Activated CD4-positive, alpha-beta memory T cell treated with anti-CD3 and anti-CD28 coated beads, Interleukin-2, amount 10 ng/mL, durations not matched to agents 7 days and 5 days (primary cell): ENCODE results near the gene ETS1. TPM values are rescaled to one million over a fixed set of nuclear protein-coding genes. Genes with fewer than 3 reads are reported as not detected.
A peak's percentile ranks its signal among the peaks of the same experiment; 100 is the strongest.

Experiments used
- CTCF ChIA-PET: fragments of 350-600 bp; sonication (Branson Sonifier 250); formaldehyde crosslinking; loops from one replicate; lab custom pipeline; 2021; ENCODE audit warnings: antibody characterized with exemption, inconsistent platforms; lab: Charles Lee
- POLR2A ChIA-PET: fragments of 350-600 bp; sonication (Branson Sonifier 250); formaldehyde crosslinking; loops from one replicate; lab custom pipeline; 2021; ENCODE audit warnings: antibody characterized with exemption; lab: Charles Lee
- DNase-seq: peaks from one replicate; pipeline ENCODE4 v3.0.0-alpha.2; 2020
- H3K27ac Mint-ChIP-seq: one replicate; pipeline ENCODE4 v1.8.0; 2021; ENCODE audit warnings: mild to moderate bottlenecking, mixed read lengths
- H3K27me3 Mint-ChIP-seq: one replicate; pipeline ENCODE4 v1.8.0; 2021; ENCODE audit warnings: mixed read lengths
- H3K36me3 Mint-ChIP-seq: one replicate; pipeline ENCODE4 v1.8.0; 2021; ENCODE audit warnings: low read depth, mixed read lengths
- H3K4me1 Mint-ChIP-seq: one replicate; pipeline ENCODE4 v1.8.0; 2021; ENCODE audit warnings: mixed read lengths
- H3K4me3 Mint-ChIP-seq: one replicate; pipeline ENCODE4 v1.8.0; 2021; ENCODE audit warnings: mild to moderate bottlenecking, mixed read lengths
- H3K9me3 Mint-ChIP-seq: one replicate; pipeline ENCODE4 v1.8.0; 2021; ENCODE audit warnings: mixed read lengths
- total RNA-seq, 2 experiments: library from RNA; stranded (reverse); gene quantifications; one replicate each; pipeline ENCODE4 v1.2.3, GENCODE V29; 2021

ETS1 gene
- total RNA-seq, 2 experiments from 2014 or later, result 572 to 584 TPM

DNA sequence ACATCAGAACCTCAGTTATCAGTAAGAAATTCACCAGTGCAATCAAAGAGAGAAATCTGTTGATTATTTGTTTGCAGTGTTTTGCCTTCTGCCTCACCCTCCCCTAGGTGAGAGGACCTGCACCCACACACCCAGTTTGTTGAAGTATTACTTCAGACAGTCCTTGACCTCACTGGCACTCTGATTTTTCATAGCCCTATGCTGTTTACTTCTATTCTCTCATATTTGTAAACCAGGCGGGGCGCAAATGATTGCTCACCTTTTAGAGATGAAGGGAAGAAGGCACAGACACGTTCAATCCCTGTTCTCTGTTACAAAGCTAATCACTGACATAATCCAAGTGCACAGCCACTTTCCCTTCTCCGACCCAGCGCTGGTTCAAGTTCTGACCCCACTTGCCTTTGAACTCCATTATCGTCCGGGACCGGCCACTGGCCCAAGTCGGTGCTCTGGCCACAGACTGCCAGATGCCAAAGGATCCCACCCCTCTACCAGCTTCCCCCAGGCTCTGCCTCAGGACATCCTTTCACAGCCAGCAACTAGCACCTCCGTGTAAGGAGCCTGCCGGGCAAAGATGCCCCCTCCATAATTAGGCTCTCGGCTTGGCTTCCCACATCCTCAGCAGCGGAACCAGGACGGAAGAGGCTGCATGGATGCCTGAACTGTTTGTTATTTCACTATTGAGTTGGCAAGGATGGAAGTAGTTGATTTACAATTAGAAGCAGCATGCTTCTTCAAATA lies 1.7 kb downstream of the ETS1 start:
- Mint-ChIP-seq H3K27me3 (peaks cover 8% of the 10 kb centered on the region), H3K27ac (no peak overlapping the region), H3K4me3 (no peak overlapping the region), H3K4me1 (peaks cover 13% of the 10 kb centered on the region), H3K9me3 (no peaks in the 10 kb centered on the region), H3K36me3 (no peaks in the 10 kb centered on the region)
- ChIA-PET POLR2A (no interaction called here), CTCF (no interaction called here)
- no peak for DNase-seq

DNA sequence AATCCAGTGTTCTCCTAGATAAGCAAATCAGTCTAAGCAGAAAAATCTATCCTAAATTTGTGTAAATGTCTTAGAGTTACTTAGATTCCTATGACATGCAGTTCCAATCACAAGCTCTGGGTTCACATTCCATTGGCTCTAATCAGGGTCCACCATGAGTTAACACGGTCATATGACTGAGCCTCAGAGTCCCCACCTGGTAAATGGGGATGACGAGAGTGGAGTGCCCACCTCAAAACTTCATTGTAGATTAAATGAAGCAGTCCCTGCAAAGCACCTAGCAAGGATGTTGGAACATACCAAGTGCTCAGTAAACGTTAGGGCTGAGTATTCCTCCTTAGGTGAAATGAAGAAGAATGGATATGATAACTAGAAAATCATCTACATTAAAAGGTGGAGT lies 3.1 kb downstream of the ETS1 start:
- DNase-seq, result no peak
- no peak overlapping the region for H3K4me3 Mint-ChIP-seq
- no peak overlapping the region for H3K27ac Mint-ChIP-seq
- H3K9me3 Mint-ChIP-seq, result no peaks in the 10 kb centered on the region
- ChIA-PET CTCF (no interaction called here), POLR2A (no interaction called here)
- H3K27me3 Mint-ChIP-seq, result peaks cover 5% of the 10 kb centered on the region
- peaks cover 25% of the 10 kb centered on the region for H3K4me1 Mint-ChIP-seq
- H3K36me3 Mint-ChIP-seq, result no peaks in the 10 kb centered on the region

DNA sequence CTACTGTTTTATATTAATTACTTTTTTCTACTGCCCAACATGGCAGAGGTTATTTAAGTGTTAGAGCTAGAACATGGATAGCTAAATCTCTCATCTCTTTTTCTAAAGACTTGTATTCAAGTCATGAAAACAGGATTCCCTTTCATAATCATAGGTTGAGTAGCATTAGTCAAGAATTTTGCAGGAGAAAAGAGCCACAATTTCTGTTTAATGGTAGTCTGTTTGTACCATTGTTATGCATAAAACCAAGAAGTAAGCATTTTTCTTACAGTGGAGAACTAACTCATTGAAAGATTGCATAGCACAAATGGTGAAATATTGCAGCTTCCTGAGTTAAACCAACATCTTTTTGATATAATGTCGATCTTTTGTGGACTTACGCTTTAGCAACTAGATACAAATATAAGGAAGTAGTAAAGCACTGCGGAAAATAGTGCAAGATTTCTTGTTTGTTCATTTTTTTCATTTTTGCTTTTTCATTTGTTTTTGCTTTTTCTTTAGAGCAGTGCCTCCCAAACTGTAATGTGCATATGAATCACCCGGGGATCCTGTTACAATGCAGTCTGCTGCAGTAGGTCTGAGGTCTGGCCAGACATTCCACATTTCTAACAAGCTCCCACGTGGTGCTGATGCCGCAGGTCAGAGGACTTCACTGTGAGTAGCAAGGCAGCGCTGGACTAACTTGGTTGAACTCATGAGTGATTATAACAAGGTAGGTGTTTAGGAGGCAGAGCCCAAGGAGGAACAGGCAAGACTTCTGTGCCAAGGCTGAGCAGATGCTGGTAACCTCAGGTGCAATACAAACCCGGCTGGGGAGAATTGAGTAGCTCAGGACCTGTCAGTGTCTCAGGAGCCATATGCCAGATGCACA lies 4.6 kb downstream of the ETS1 start:
- Mint-ChIP-seq H3K36me3 (no peaks in the 10 kb centered on the region), H3K9me3 (no peaks in the 10 kb centered on the region), H3K27ac (no peak overlapping the region), H3K4me1 (peaks cover 26% of the 10 kb centered on the region), H3K4me3 (no peak overlapping the region), H3K27me3 (peaks cover 5% of the 10 kb centered on the region)
- POLR2A ChIA-PET, result interaction anchor here (1.0 kb wide), 1 partner anchor 59 kb away, joined by 3 read pairs; no protein-coding TSS in a partner anchor
- CTCF ChIA-PET, result no interaction called here
- no peak for DNase-seq

DNA sequence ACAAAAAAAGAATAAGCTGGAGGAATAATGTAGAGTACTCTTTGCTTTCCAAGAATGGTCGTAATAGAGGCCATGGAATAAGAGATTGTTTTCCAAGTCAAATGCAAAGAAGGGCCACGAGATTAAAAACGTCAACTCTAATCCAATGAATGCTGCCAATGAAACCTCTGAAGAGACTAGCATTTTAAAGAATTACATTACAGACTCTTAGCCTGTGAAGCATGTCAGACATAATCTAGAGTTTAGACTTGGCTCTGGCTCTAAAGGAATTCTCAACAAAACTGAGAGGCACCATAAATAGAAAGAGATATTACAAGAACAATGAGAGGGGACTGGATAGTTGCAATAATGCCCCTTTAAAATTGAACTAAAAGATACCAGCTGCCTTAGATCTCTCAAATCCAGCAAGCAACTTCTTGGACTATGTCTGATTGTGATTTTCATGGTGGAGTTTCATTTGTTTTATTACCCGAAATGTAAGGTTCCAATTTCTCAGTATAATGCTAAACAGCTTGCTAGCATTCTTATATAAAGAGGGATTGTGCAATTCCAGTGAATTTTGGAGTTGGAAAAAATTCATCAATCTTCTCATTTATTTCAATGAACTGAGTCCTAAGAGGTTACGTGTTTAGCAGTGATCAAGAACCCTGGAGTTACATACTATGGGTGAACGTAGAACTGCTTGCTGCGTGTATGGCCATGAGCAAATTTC lies 5.6 kb downstream of the ETS1 start:
- Mint-ChIP-seq H3K4me1 (peaks cover 28% of the 10 kb centered on the region), H3K9me3 (no peaks in the 10 kb centered on the region), H3K4me3 (no peak overlapping the region), H3K27ac (no peak overlapping the region), H3K36me3 (no peaks in the 10 kb centered on the region), H3K27me3 (peaks cover 3% of the 10 kb centered on the region)
- ChIA-PET CTCF (no interaction called here), POLR2A (interaction anchor here (1.0 kb wide), 1 partner anchor 58 kb away, joined by 3 read pairs; no protein-coding TSS in a partner anchor)
- DNase-seq, result no peak

DNA sequence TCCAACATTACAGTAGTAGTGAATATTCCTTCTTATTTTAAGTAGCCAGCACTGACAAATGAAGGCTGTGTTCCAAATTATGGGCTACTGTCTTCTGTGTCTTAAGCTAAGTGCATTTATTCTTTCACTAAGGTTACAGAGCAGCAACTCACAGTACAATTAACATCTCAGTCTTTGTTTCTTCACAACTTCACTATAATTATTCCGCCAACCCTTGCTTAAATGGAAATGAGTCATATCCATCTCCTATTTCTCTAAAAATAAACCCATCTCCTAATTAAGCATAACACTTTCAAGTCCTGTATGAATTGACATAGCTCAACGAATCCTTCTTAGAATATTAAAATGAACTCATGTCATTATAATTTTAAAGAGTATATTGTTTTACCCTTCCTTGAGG lies 6.7 kb downstream of the ETS1 start:
- DNase-seq, result no peak
- Mint-ChIP-seq H3K4me1 (peaks cover 28% of the 10 kb centered on the region), H3K27ac (peak overlapping the region; percentile 50)

DNA sequence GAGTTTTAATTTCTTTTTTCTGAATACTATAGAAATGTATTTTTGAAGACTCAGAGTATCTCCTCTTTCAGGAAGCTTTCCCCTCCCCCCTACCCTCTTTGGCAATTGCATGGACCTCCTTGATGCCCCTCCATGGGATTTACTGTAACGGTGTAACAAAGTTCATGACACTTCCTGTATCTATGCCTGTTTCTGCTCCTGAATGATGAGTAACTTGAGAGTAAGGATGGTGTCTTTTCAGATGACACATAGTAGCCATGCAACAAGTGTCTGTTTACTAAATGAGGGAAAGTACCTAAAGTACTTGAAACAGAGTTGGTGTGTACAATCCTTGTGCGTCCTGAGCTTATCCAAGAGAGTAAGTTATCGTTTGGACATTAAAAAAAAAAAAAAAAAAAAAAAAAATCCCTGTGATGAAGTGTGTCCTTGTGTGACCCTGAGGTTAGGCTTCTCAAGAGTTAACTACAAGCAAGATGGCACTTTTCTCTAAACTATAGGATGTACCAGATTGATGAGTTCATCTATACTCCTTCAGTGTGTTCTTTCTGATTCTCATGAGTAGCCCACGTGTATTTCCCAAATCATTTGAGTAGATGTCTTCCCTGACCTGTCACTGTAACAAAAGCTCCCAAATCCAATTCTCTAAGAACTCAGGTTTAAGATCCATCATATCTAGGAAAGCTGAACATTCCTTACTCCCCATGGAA lies 7.4 kb downstream of the ETS1 start:
- no peak for DNase-seq
- ChIA-PET POLR2A (interaction anchor here (0.8 to 2.1 kb wide), 8 partner anchors 19 to 61 kb away, joined by 3 to 7 read pairs (median 4); no protein-coding TSS in a partner anchor), CTCF (interaction anchor here (0.7 to 1.2 kb wide), 3 partner anchors 48 to 422 kb away, joined by 3 to 4 read pairs (median 4); no protein-coding TSS in a partner anchor)
- H3K27ac Mint-ChIP-seq, result peak overlapping the region; percentile 50
- H3K27me3 Mint-ChIP-seq, result peaks cover 3% of the 10 kb centered on the region
- no peaks in the 10 kb centered on the region for H3K36me3 Mint-ChIP-seq
- H3K9me3 Mint-ChIP-seq, result no peaks in the 10 kb centered on the region
- peaks cover 31% of the 10 kb centered on the region for H3K4me1 Mint-ChIP-seq
- H3K4me3 Mint-ChIP-seq, result no peak overlapping the region

More for the DNA sequence above, 6.7 kb downstream of the ETS1 start:
- Mint-ChIP-seq H3K9me3 (no peaks in the 10 kb centered on the region), H3K4me3 (no peak overlapping the region), H3K36me3 (no peaks in the 10 kb centered on the region), H3K27me3 (peaks cover 3% of the 10 kb centered on the region)
- POLR2A ChIA-PET, result interaction anchor here (0.8 to 2.1 kb wide), 7 partner anchors 18 to 62 kb away, joined by 3 to 7 read pairs (median 4); no protein-coding TSS in a partner anchor
- CTCF ChIA-PET, result interaction anchor here (1.2 kb wide), 1 partner anchor 48 kb away, joined by 3 read pairs; no protein-coding TSS in a partner anchor

DNA sequence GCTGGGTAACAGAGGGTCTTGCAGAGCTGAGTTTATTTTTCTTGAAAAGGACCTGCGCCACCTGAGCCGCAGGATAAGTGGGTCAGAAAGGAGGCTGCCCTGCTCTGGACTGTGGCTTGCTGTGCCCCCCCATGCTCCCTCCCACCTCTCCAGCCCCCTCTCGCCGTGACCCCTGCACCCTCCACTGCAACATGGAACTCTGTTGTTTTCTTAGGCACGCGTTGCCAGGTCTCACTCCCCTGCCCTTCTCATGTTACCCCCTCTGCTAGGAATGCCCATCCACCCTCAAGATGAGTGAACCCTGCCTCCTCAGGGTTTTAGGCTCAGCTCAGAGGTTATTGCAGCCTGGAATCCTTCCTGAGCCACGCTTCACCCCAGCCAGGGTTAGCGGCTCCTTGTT lies 10.8 kb downstream of the ETS1 start:
- H3K9me3 Mint-ChIP-seq, result no peaks in the 10 kb centered on the region
- H3K27me3 Mint-ChIP-seq, result no peaks in the 10 kb centered on the region
- no peak for DNase-seq
- peaks cover 25% of the 10 kb centered on the region for H3K4me1 Mint-ChIP-seq
- CTCF ChIA-PET, result interaction anchor here (0.5 kb wide), 1 partner anchor 10 kb away, joined by 3 read pairs; no protein-coding TSS in a partner anchor
- POLR2A ChIA-PET, result interaction anchor here (0.6 kb wide), 1 partner anchor 27 kb away, joined by 3 read pairs; no protein-coding TSS in a partner anchor
- H3K36me3 Mint-ChIP-seq, result no peaks in the 10 kb centered on the region
- no peak overlapping the region for H3K27ac Mint-ChIP-seq
- H3K4me3 Mint-ChIP-seq, result no peak overlapping the region

DNA sequence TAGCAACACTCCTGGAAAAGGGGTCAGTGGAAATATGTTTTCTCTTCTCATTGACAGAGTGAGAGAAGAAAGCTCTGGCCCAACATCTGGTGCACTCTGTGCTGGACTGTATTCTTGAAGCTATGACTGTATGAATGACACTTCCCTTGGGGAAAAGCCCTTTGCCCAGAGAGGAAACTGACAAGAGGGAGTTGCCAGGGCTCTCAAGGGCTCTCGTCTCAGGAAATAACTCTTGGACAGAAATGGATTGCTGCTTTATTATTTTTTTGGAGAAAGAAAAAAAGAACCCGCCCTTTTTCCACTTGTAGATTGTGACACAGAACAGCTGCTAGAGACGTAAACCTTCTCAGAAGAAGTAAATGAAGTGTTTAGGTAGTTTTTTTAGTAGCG lies 11.4 kb downstream of the ETS1 start:
- ChIA-PET CTCF (no interaction called here), POLR2A (interaction anchor here (0.6 kb wide), 1 partner anchor 28 kb away, joined by 3 read pairs; no protein-coding TSS in a partner anchor)
- H3K36me3 Mint-ChIP-seq, result no peaks in the 10 kb centered on the region
- DNase-seq, result no peak
- H3K4me3 Mint-ChIP-seq, result no peak overlapping the region
- no peaks in the 10 kb centered on the region for H3K9me3 Mint-ChIP-seq
- peaks cover 22% of the 10 kb centered on the region for H3K4me1 Mint-ChIP-seq
- H3K27ac Mint-ChIP-seq, result no peak overlapping the region
- H3K27me3 Mint-ChIP-seq, result no peaks in the 10 kb centered on the region

DNA sequence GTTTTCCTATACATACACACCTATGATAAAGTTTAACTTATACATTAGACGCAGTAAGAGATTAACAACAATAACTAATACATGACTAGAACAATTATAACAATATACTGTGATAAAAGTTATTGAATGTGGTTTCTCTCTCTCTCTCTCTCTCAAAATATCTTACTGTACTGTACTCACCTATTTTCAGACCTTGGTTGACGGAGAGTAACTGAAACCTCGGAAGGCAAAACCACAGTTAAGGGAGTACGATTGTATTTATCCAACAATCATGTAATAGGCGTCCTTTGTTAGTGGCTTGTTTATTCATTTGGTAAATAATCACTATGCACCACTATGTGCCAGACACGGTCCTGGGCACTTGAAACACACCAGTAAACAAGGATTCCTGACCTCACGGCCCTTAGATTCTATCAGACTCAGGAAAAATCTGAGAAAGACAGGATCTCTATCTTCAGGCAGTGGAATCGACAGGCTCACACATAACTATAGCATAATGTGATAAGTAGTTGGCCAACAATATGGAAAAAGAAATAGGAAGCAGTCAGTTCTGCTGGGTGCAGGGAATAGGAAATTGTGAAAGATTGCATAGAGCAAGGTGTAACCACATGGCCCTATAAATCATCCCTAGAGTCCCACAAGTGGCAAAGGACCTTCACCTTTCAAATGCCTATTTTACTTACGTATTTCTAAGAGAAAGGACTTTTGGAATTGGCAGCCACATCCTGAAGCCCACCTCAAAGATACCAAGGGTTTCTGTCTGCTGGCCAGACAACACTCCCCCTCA lies 12.0 kb downstream of the ETS1 start:
- ChIA-PET POLR2A (no interaction called here), CTCF (no interaction called here)
- DNase-seq, result no peak
- Mint-ChIP-seq H3K27me3 (no peaks in the 10 kb centered on the region), H3K4me1 (peaks cover 16% of the 10 kb centered on the region), H3K36me3 (no peaks in the 10 kb centered on the region), H3K4me3 (no peak overlapping the region), H3K9me3 (no peaks in the 10 kb centered on the region), H3K27ac (no peak overlapping the region)

DNA sequence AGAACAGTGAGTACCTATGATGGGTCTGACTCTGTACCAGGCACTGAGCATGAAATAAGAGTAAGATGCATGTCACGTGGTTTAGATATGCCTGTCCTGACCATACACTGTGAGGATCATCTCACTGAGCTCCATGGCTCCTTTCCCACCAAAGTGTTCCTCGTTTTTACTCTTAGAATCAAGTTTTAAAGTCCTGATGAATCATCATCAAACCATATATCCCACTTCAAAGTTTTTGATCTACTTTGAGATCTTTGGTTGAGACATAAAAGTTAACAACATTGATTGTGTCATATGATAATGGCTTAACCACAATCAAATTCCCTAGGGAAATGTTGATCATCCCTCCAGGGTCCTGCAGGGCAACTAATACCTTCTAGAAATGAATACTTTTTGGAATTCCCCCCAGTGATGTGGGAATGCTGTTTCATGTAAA lies 12.8 kb downstream of the ETS1 start:
- ChIA-PET CTCF (interaction anchor here (1.0 kb wide), 1 partner anchor 20 kb away, joined by 3 read pairs; no protein-coding TSS in a partner anchor), POLR2A (interaction anchor here (0.8 kb wide), 1 partner anchor 9 kb away, joined by 3 read pairs; no protein-coding TSS in a partner anchor)
- Mint-ChIP-seq H3K9me3 (no peaks in the 10 kb centered on the region), H3K4me3 (no peak overlapping the region), H3K36me3 (no peaks in the 10 kb centered on the region), H3K27ac (no peak overlapping the region), H3K27me3 (no peaks in the 10 kb centered on the region), H3K4me1 (peaks cover 8% of the 10 kb centered on the region)
- no peak for DNase-seq

DNA sequence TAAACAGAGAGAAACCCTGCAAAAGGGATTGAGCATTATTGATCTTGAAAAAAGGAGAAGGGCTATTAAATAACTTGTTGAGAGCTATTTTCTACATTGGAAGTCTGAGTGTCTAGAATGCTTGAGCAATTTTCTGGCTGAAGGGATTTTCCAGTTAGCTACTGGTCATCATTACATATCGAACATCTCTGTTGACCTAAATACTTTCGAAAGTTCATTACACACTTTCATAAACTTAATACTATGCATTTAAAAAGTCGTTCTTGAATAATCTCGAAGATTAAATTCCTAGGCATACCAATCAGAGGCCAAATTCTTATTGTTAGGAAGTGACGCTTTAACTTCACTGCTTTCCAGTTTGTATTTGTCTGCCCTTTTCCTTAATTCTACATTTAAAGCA lies 13.7 kb downstream of the ETS1 start:
- POLR2A ChIA-PET, result interaction anchor here (0.8 kb wide), 1 partner anchor 8 kb away, joined by 3 read pairs; no protein-coding TSS in a partner anchor
- no peaks in the 10 kb centered on the region for H3K27me3 Mint-ChIP-seq
- no peaks in the 10 kb centered on the region for H3K36me3 Mint-ChIP-seq
- no peaks in the 10 kb centered on the region for H3K9me3 Mint-ChIP-seq
- DNase-seq, result no peak
- H3K4me3 Mint-ChIP-seq, result no peak overlapping the region
- H3K4me1 Mint-ChIP-seq, result peaks cover 7% of the 10 kb centered on the region
- no peak overlapping the region for H3K27ac Mint-ChIP-seq
- CTCF ChIA-PET, result interaction anchor here (0.6 to 1.0 kb wide), 2 partner anchors 15 to 19 kb away, joined by 3 read pairs; no protein-coding TSS in a partner anchor
